Measurements from ENCODE around the gene RBM4. TPM values are rescaled to one million over a fixed set of nuclear protein-coding genes. Genes with fewer than 3 reads are reported as not detected.

The RBM4 gene
- total RNA-seq, 4 donors from 2014 or later = 68.6 to 89.6 (median 80.3) TPM

GRCh38 chr11:66593303-66593635 lies 45.2 kb upstream of the RBM4 start:
- WGBS, 2 donors = 7 to 13% methylated on average over 4 to 12 of the region's 12 CpGs
- no peaks in the 10 kb centered on the region for H3K9me3 ChIP-seq
- no peaks in the 10 kb centered on the region for H3K27me3 ChIP-seq
- DNase-seq = no peak
- peak overlapping the region; percentile 75 to 94 (median 90) for H3K27ac ChIP-seq
- no peaks in the 10 kb centered on the region for H3K36me3 ChIP-seq
- H3K4me3 ChIP-seq = peak overlapping the region; percentile 44 to 81 (median 74)
- H3K4me1 ChIP-seq = peaks cover 18 to 44% (median 28%) of the 10 kb centered on the region in 3 donors
- TF ChIP-seq POLR2A (IDR thresholded peaks at IDR 0.05) = no peak
- TF ChIP-seq CTCF (IDR thresholded peaks at IDR 0.05) = no peak
- intact Hi-C loops (cut with DNase I) = no loop called here

GRCh38 chr11:66593650-66594049 lies 44.9 kb upstream of the RBM4 start:
- H3K27me3 ChIP-seq = no peaks in the 10 kb centered on the region
- no peak for DNase-seq
- peak overlapping the region; percentile 75 to 94 (median 90) for H3K27ac ChIP-seq
- TF ChIP-seq CTCF (IDR thresholded peaks at IDR 0.05) (no peak), POLR2A (IDR thresholded peaks at IDR 0.05) (no peak)
- H3K4me3 ChIP-seq = peak overlapping the region; percentile 44 to 81 (median 74)
- H3K4me1 ChIP-seq = peaks cover 18 to 44% (median 28%) of the 10 kb centered on the region in 3 donors
- no peaks in the 10 kb centered on the region for H3K9me3 ChIP-seq
- intact Hi-C loops (cut with DNase I) = no loop called here
- WGBS, 2 donors = 50 to 62% methylated on average over 6 to 7 of the region's 7 CpGs
- H3K36me3 ChIP-seq = peaks cover 0 to under 1% (median 0%) of the 10 kb centered on the region in 3 donors

- no peaks in the 10 kb centered on the region for H3K27me3 ChIP-seq
- H3K27ac ChIP-seq = peak overlapping the region in 3 of 4 donors; percentile 38 to 81 (median 72)
- H3K9me3 ChIP-seq = no peaks in the 10 kb centered on the region
- DNase-seq = no peak
- intact Hi-C loops (cut with DNase I) = no loop called here
- H3K36me3 ChIP-seq = peaks cover 0 to 18% (median 0%) of the 10 kb centered on the region in 3 donors
- H3K4me3 ChIP-seq = peak overlapping the region in 1 of 4 donors; percentile 13
- 33 to 68% methylated on average over 4 to 5 of the region's 5 CpGs for WGBS, 2 donors
- TF ChIP-seq CTCF (IDR thresholded peaks at IDR 0.05) (no peak), POLR2A (IDR thresholded peaks at IDR 0.05) (no peak)
- peaks cover 18 to 44% (median 28%) of the 10 kb centered on the region in 3 donors for H3K4me1 ChIP-seq
Measured at GRCh38 chr11:66595245-66595904, 43.1 kb upstream of the RBM4 start.

- Histone ChIP-seq H3K27ac (no peak overlapping the region), H3K4me1 (peaks cover under 1 to 32% (median 17%) of the 10 kb centered on the region in 3 donors), H3K9me3 (no peaks in the 10 kb centered on the region), H3K27me3 (no peaks in the 10 kb centered on the region), H3K4me3 (no peak overlapping the region), H3K36me3 (peaks cover 0 to 49% (median 0%) of the 10 kb centered on the region in 3 donors)
- intact Hi-C loops (cut with DNase I) = no loop called here
- WGBS, 2 donors = 90% methylated on average over 2 of the region's 6 CpGs; no CpG with 5 or more reads in 1 of the 2 donors
- TF ChIP-seq CTCF (IDR thresholded peaks at IDR 0.05) = no peak
- no peak for TF ChIP-seq POLR2A (IDR thresholded peaks at IDR 0.05)
- DNase-seq = no peak
Measured at GRCh38 chr11:66598993-66599392, 39.5 kb upstream of the RBM4 start.

GRCh38 chr11:66600219-66600618 lies 38.3 kb upstream of the RBM4 start:
- Histone ChIP-seq H3K27me3 (no peaks in the 10 kb centered on the region), H3K4me3 (no peak overlapping the region), H3K27ac (no peak overlapping the region), H3K9me3 (no peaks in the 10 kb centered on the region), H3K4me1 (peaks cover 0 to 20% (median 5%) of the 10 kb centered on the region in 3 donors), H3K36me3 (peaks cover 0 to 61% (median 0%) of the 10 kb centered on the region in 3 donors)
- intact Hi-C loops (cut with DNase I) = no loop called here
- WGBS, 2 donors = 86 to 88% methylated on average over 2 of the region's 2 CpGs
- DNase-seq = no peak
- TF ChIP-seq POLR2A (IDR thresholded peaks at IDR 0.05) = no peak
- TF ChIP-seq CTCF (IDR thresholded peaks at IDR 0.05) = no peak
